Mesenchymal stem cell (in vitro differentiated cells and primary cell): ENCODE data around the gene SPINDOC. TPM values are rescaled to one million over a fixed set of nuclear protein-coding genes. Genes with fewer than 3 reads are reported as not detected.
A peak's percentile ranks its signal among the peaks of the same experiment; 100 is the strongest.

Source experiments
- DNase-seq: peaks from one replicate; pipeline ENCODE4 v3.0.0-alpha.2; 2013
- H2AFZ ChIP-seq: one replicate; pipeline ENCODE4 v1.6.1; 2013; ENCODE audit warnings: low read depth, mild to moderate bottlenecking, control low read depth, inconsistent platforms, low read length, moderate library complexity
- H2AK5ac ChIP-seq: 2 replicates; pipeline ENCODE4 v1.6.1; 2013; ENCODE audit warnings: low read length, moderate library complexity, mild to moderate bottlenecking, inconsistent platforms; ENCODE audit not compliant: severe bottlenecking
- H2BK120ac ChIP-seq: one replicate; pipeline ENCODE4 v1.6.1; 2013; ENCODE audit warnings: low read depth, mild to moderate bottlenecking, inconsistent platforms, low read length, moderate library complexity
- H2BK12ac ChIP-seq, 2 experiments: one replicate each; pipeline ENCODE4 v1.6.1; 2013; ENCODE audit warnings: inconsistent platforms in 2 of 2, low read length in 2 of 2, mild to moderate bottlenecking in 2 of 2, moderate library complexity in 2 of 2, control low read depth in 1 of 2
- H2BK15ac ChIP-seq: one replicate; pipeline ENCODE4 v1.6.1; 2013; ENCODE audit warnings: mild to moderate bottlenecking, low read depth, inconsistent platforms; ENCODE audit not compliant: poor library complexity, severe bottlenecking
- H2BK5ac ChIP-seq: 2 replicates; pipeline ENCODE4 v1.6.1; 2013; ENCODE audit warnings: low read depth, mild to moderate bottlenecking, low read length, control low read depth, inconsistent platforms; ENCODE audit not compliant: poor library complexity, severe bottlenecking
- H3K14ac ChIP-seq, 2 experiments: one replicate each; pipeline ENCODE4 v1.6.1; 2013; ENCODE audit warnings: inconsistent platforms in 2 of 2, low read length in 2 of 2, control low read depth in 1 of 2, mild to moderate bottlenecking in 1 of 2, moderate library complexity in 1 of 2
- H3K18ac ChIP-seq, 2 experiments: one replicate each; pipeline ENCODE4 v1.6.1; 2013; ENCODE audit warnings: inconsistent platforms in 2 of 2, low read length in 2 of 2, control low read depth in 1 of 2, low read depth in 1 of 2, mild to moderate bottlenecking in 1 of 2
- H3K23ac ChIP-seq, 2 experiments: one replicate each; pipeline ENCODE4 v1.6.1; 2013; ENCODE audit warnings: inconsistent platforms in 2 of 2, low read length in 2 of 2, mild to moderate bottlenecking in 2 of 2, moderate library complexity in 2 of 2, control low read depth in 1 of 2
- H3K27ac ChIP-seq: 2 replicates; pipeline ENCODE4 v1.5.1; 2013; ENCODE audit warnings: mild to moderate bottlenecking, moderate library complexity, low read length, control low read depth, inconsistent platforms; ENCODE audit not compliant: poor library complexity, severe bottlenecking
- H3K27me3 ChIP-seq, 2 experiments: 2 replicates each; pipeline versions ENCODE4 v1.6.1 to v1.7.0; 2013; ENCODE audit warnings: low read length in 2 of 2, mild to moderate bottlenecking in 2 of 2, moderate library complexity in 2 of 2, control low read depth in 1 of 2, inconsistent platforms in 1 of 2; ENCODE audit not compliant: control insufficient read depth in 1 of 2, insufficient read depth in 1 of 2
- H3K36me3 ChIP-seq, 2 experiments: 2 replicates each; pipeline versions ENCODE4 v1.6.1 to v1.7.0; 2013; ENCODE audit warnings: low read length in 2 of 2, control low read depth in 1 of 2, inconsistent platforms in 1 of 2, low read depth in 1 of 2, mild to moderate bottlenecking in 1 of 2; ENCODE audit not compliant: insufficient read depth in 2 of 2, control insufficient read depth in 1 of 2
- H3K4ac ChIP-seq, 2 experiments: one replicate each; pipeline ENCODE4 v1.6.1; 2013; ENCODE audit warnings: inconsistent platforms in 2 of 2, low read length in 2 of 2, mild to moderate bottlenecking in 2 of 2, moderate library complexity in 2 of 2, control low read depth in 1 of 2, low read depth in 1 of 2
- H3K4me1 ChIP-seq: 2 replicates; pipeline ENCODE4 v1.6.1; 2013; ENCODE audit warnings: low read depth, low read length, control low read depth; ENCODE audit not compliant: control insufficient read depth, insufficient read depth
- H3K4me2 ChIP-seq: 2 replicates; pipeline ENCODE4 v1.6.1; 2013; ENCODE audit warnings: low read length, mild to moderate bottlenecking, inconsistent platforms; ENCODE audit not compliant: poor library complexity, severe bottlenecking
- H3K4me3 ChIP-seq, 2 experiments: 2 replicates each; pipeline versions ENCODE4 v1.5.1 to v1.7.0; 2013; ENCODE audit warnings: low read length in 2 of 2, mild to moderate bottlenecking in 2 of 2, control low read depth in 1 of 2, low read depth in 1 of 2; ENCODE audit not compliant: insufficient read depth in 1 of 2
- H3K79me1 ChIP-seq: replicated peaks from 2 replicates; pipeline ENCODE4 v1.6.1; 2013; ENCODE audit warnings: mild to moderate bottlenecking, control low read depth, low read length, inconsistent platforms; ENCODE audit not compliant: poor library complexity, severe bottlenecking
- H3K9ac ChIP-seq: 2 replicates; pipeline ENCODE4 v1.7.0; 2013; ENCODE audit warnings: mild to moderate bottlenecking, low read length, moderate library complexity
- H3K9me3 ChIP-seq: 2 replicates; pipeline ENCODE4 v1.7.0; 2013; ENCODE audit warnings: mild to moderate bottlenecking, low read length; ENCODE audit not compliant: control insufficient read depth
- H4K8ac ChIP-seq: one replicate; pipeline ENCODE4 v1.6.1; 2013; ENCODE audit warnings: inconsistent platforms, mild to moderate bottlenecking, low read length, moderate library complexity
- H4K91ac ChIP-seq: one replicate; pipeline ENCODE4 v1.6.1; 2013; ENCODE audit warnings: mild to moderate bottlenecking, low read length, inconsistent platforms
- WGBS: methylation state at CpG from one replicate; pipeline ENCODE4 v1.1.7; 2013; ENCODE audit warnings: mixed read lengths; 5-methylcytosine and 5-hydroxymethylcytosine counted together
- polyA plus RNA-seq, 2 experiments: library from polyadenylated mRNA; stranded (reverse); fragments of 200-250 nt; gene quantifications; one replicate each; pipeline ENCODE4 v1.2.3, GENCODE V29; 2013

The SPINDOC gene
- 35.3 TPM for polyA plus RNA-seq (2013, experiment 1 of 2)
- polyA plus RNA-seq (2013, experiment 2 of 2), result 35.1 TPM

GRCh38 chr11:63813035-63813562 is at the start of gene SPINDOC:
SPINDOC (plus strand) TSS chr11:63813456; CDS start chr11:63813687, 231 bp downstream.
- no peak within 1 kb of the TSS for H2BK120ac ChIP-seq
- H3K14ac ChIP-seq, result peak within 1 kb of the TSS in 1 of 2 experiments; percentile 99
- WGBS, result under 1% methylated on average over 52 of the region's 65 CpGs
- peak within 1 kb of the TSS in 1 of 2 experiments; percentile 19 for H3K23ac ChIP-seq
- peak within 1 kb of the TSS; percentile 69 to 72 for H3K4ac ChIP-seq
- peak within 1 kb of the TSS; percentile 70 for H4K8ac ChIP-seq
- DNase-seq, result peak; percentile 73
- H2AK5ac ChIP-seq, result no peak within 1 kb of the TSS
- H2BK12ac ChIP-seq, result no peak within 1 kb of the TSS
- peak within 1 kb of the TSS; percentile 86 to 96 for H3K4me3 ChIP-seq
- no peaks in the 10 kb centered on the region for H3K27me3 ChIP-seq
- peak within 1 kb of the TSS; percentile 74 to 85 for H3K18ac ChIP-seq
- peaks cover 6% of the 10 kb centered on the region for H3K4me1 ChIP-seq
- H3K9ac ChIP-seq, result peak within 1 kb of the TSS; percentile 91
- peak within 1 kb of the TSS; percentile 15 for H2BK5ac ChIP-seq
- peak within 1 kb of the TSS; percentile 63 for H2BK15ac ChIP-seq
- peaks cover 10% of the 10 kb centered on the region for H3K79me1 ChIP-seq
- peak within 1 kb of the TSS; percentile 71 for H4K91ac ChIP-seq
- peak within 1 kb of the TSS; percentile 88 for H3K4me2 ChIP-seq
- no peaks in the 10 kb centered on the region for H3K9me3 ChIP-seq
- H3K27ac ChIP-seq, result peak within 1 kb of the TSS; percentile 13
- peaks cover 16 to 22% of the 10 kb centered on the region in 2 experiments for H3K36me3 ChIP-seq
- H2AFZ ChIP-seq, result peak within 1 kb of the TSS; percentile 16

GRCh38 chr11:63763496-63764339 is 49.5 kb upstream of the SPINDOC start:
- H3K4ac ChIP-seq, result peak overlapping the region; percentile 4 to 91
- peak overlapping the region; percentile 70 for H4K8ac ChIP-seq
- H3K23ac ChIP-seq, result peak overlapping the region in 1 of 2 experiments; percentile 93
- peaks cover 53% of the 10 kb centered on the region for H3K4me1 ChIP-seq
- no peaks in the 10 kb centered on the region for H3K27me3 ChIP-seq
- H2BK15ac ChIP-seq, result no peak overlapping the region
- peak overlapping the region; percentile 57 for H3K9ac ChIP-seq
- H3K18ac ChIP-seq, result peak overlapping the region; percentile 28 to 70
- peak overlapping the region; percentile 18 to 56 for H3K4me3 ChIP-seq
- peak overlapping the region; percentile 73 for H2BK120ac ChIP-seq
- H3K4me2 ChIP-seq, result peak overlapping the region; percentile 68
- H2BK12ac ChIP-seq, result peak overlapping the region in 1 of 2 experiments; percentile 37
- peaks cover 24% of the 10 kb centered on the region for H3K79me1 ChIP-seq
- no peak overlapping the region for H3K27ac ChIP-seq
- peaks cover 28 to 48% of the 10 kb centered on the region in 2 experiments for H3K36me3 ChIP-seq
- DNase-seq, result no peak
- H3K9me3 ChIP-seq, result no peaks in the 10 kb centered on the region
- WGBS, result 48% methylated on average over 75 of the region's 82 CpGs
- peak overlapping the region; percentile 61 for H4K91ac ChIP-seq
- no peak overlapping the region for H2AK5ac ChIP-seq
- no peak overlapping the region for H2BK5ac ChIP-seq
- no peak overlapping the region for H3K14ac ChIP-seq
- H2AFZ ChIP-seq, result no peak overlapping the region

GRCh38 chr11:63764340-63764678 is 48.9 kb upstream of the SPINDOC start:
- H3K4me1 ChIP-seq, result peaks cover 53% of the 10 kb centered on the region
- H4K8ac ChIP-seq, result peak overlapping the region; percentile 41
- 52% methylated on average over 11 of the region's 23 CpGs for WGBS
- no peak overlapping the region for H4K91ac ChIP-seq
- H3K18ac ChIP-seq, result no peak overlapping the region
- no peak overlapping the region for H2BK5ac ChIP-seq
- H3K14ac ChIP-seq, result no peak overlapping the region
- H3K36me3 ChIP-seq, result peaks cover 24 to 47% of the 10 kb centered on the region in 2 experiments
- no peak overlapping the region for H3K4ac ChIP-seq
- no peak overlapping the region for H3K23ac ChIP-seq
- H2AFZ ChIP-seq, result no peak overlapping the region
- H3K4me2 ChIP-seq, result no peak overlapping the region
- H3K9me3 ChIP-seq, result no peaks in the 10 kb centered on the region
- H3K27me3 ChIP-seq, result no peaks in the 10 kb centered on the region
- H3K79me1 ChIP-seq, result peaks cover 24% of the 10 kb centered on the region
- no peak for DNase-seq
- H3K4me3 ChIP-seq, result no peak overlapping the region
- no peak overlapping the region for H2BK12ac ChIP-seq
- no peak overlapping the region for H2AK5ac ChIP-seq
- no peak overlapping the region for H3K27ac ChIP-seq
- H2BK120ac ChIP-seq, result peak overlapping the region; percentile 61
- no peak overlapping the region for H2BK15ac ChIP-seq
- no peak overlapping the region for H3K9ac ChIP-seq
